Measurements from ENCODE around the gene CCT7.

- no peak for TF ChIP-seq EZH2 (IDR thresholded peaks at IDR 0.05; ENCODE audit: borderline replicate concordance, low read length)
- TF ChIP-seq, protein P1, sequence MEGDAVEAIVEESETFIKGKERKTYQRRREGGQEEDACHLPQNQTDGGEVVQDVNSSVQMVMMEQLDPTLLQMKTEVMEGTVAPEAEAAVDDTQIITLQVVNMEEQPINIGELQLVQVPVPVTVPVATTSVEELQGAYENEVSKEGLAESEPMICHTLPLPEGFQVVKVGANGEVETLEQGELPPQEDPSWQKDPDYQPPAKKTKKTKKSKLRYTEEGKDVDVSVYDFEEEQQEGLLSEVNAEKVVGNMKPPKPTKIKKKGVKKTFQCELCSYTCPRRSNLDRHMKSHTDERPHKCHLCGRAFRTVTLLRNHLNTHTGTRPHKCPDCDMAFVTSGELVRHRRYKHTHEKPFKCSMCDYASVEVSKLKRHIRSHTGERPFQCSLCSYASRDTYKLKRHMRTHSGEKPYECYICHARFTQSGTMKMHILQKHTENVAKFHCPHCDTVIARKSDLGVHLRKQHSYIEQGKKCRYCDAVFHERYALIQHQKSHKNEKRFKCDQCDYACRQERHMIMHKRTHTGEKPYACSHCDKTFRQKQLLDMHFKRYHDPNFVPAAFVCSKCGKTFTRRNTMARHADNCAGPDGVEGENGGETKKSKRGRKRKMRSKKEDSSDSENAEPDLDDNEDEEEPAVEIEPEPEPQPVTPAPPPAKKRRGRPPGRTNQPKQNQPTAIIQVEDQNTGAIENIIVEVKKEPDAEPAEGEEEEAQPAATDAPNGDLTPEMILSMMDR (conservative IDR thresholded peaks at IDR 0.05 in 1 of 2, IDR thresholded peaks at IDR 0.05 in 1 of 2; ENCODE audit: extremely low read depth in 1 of 2, insufficient read depth in 1 of 2, low read depth in 1 of 2, low read length in 2 of 2) = no peak
Measured at GRCh38 chr2:73295751-73296400, 61.8 kb downstream of the CCT7 start.

Measured in mammary epithelial cell (primary cell).